Uterus (tissue), 2 donors: Measurements from ENCODE around the gene TSTD1.

Source experiments
- CTCF ChIP-seq, 4 experiments: fragments of 200-600 bp in 2 of 4; fragments of 450-650 bp in 2 of 4; sonication (generic) in 2 of 4; IDR thresholded peaks; one replicate each; pipeline ENCODE4 v1.5.1; 2016 to 2019; ENCODE audit warnings: antibody characterized with exemption in 4 of 4, mild to moderate bottlenecking in 2 of 4, moderate library complexity in 1 of 4
- POLR2A ChIP-seq, 2 donors: fragments of 450-650 bp; IDR thresholded peaks; one replicate each; pipeline ENCODE4 v1.6.1; 2016; ENCODE audit warnings: antibody characterized with exemption in 2 of 2, mild to moderate bottlenecking in 1 of 2, moderate library complexity in 1 of 2

- TF ChIP-seq CTCF (IDR thresholded peaks at IDR 0.05) (no peak), POLR2A (IDR thresholded peaks at IDR 0.05) (no peak)
These were observed 42.8 kb upstream of the TSTD1 start for GRCh38 chr1:161081519-161081918.
